Right lobe of liver (tissue), 6 donors: Measurements from ENCODE around the gene MTMR6. TPM values are rescaled to one million over a fixed set of nuclear protein-coding genes. Genes with fewer than 3 reads are reported as not detected.

Source experiments
- ATAC-seq, 4 donors: fragments of 200-7000 bp; cut with Tn5 transposase; one replicate each; pipeline ENCODE4 v1.9.1; 2020; ENCODE audit warnings: mild to moderate bottlenecking in 4 of 4, moderate library complexity in 4 of 4
- DNase-seq, 3 donors: peaks; one replicate each; pipeline ENCODE4 v3.0.0-alpha.2; 2020
- H3K27ac ChIP-seq, 3 donors: fragments of 200-600 bp; one replicate each; pipeline ENCODE4 v1.8.0; 2022
- H3K27me3 ChIP-seq, 2 donors: fragments of 200-600 bp; one replicate each; pipeline ENCODE4 v1.8.0; 2022
- H3K36me3 ChIP-seq, 4 donors: fragments of 200-600 bp; sonication (generic) in 1 of 4; one replicate each; pipeline versions ENCODE4 v1.5.1 to v1.8.0; 2017 to 2022; ENCODE audit warnings: control low read depth in 1 of 4
- H3K4me1 ChIP-seq, 4 donors: fragments of 200-600 bp; sonication (generic) in 1 of 4; one replicate each; pipeline versions ENCODE4 v1.5.1 to v1.8.0; 2017 to 2022; ENCODE audit warnings: control low read depth in 1 of 4
- H3K4me3 ChIP-seq, 3 donors: fragments of 200-600 bp; one replicate each; pipeline ENCODE4 v1.8.0; 2022
- H3K9me3 ChIP-seq, 4 donors: fragments of 200-600 bp; sonication (generic) in 1 of 4; one replicate each; pipeline versions ENCODE4 v1.5.1 to v1.8.0; 2017 to 2022; ENCODE audit warnings: control low read depth in 1 of 4
- POLR2A ChIP-seq: fragments of 450-650 bp; IDR thresholded peaks from one replicate; pipeline ENCODE4 v1.6.1; 2017; ENCODE audit warnings: antibody characterized with exemption, mild to moderate bottlenecking
- WGBS: methylation state at CpG from one replicate; pipeline ENCODE4 v1.1.6; 2018; ENCODE audit warnings: low coverage, low lambda C conversion rate; ENCODE audit not compliant: insufficient coverage; ENCODE audit errors: missing lambda C conversion rate; 5-methylcytosine and 5-hydroxymethylcytosine counted together
- intact Hi-C, 2 donors: fragments of 100-400 bp; cut with DNase I; formaldehyde crosslinking; loops; one replicate each; pipeline versions ENCODE4 v1.11.2 to v1.14.1; 2022
- total RNA-seq, 6 experiments: library from RNA; depleted of rRNA in 2 of 6; stranded (reverse); fragments of >200 nt in 2 of 6; fragmentation: NEBNext Ultra II Directional in 3 of 6; extraction: Animal tissue kit (Norgen Biotek cat#: 25700) in 3 of 6; gene quantifications; one replicate each; pipeline versions ENCODE4 v1.1.0 to v1.2.4, GENCODE V29; 2016 to 2023
- TF ChIP-seq, protein P1 (sequence below), 4 donors: fragments of 200-600 bp in 3 of 4; fragments of 450-650 bp in 1 of 4; IDR thresholded peaks; one replicate each; pipeline versions ENCODE4 v1.5.1 to v1.8.0; 2016 to 2022; ENCODE audit warnings: antibody characterized with exemption in 4 of 4, mild to moderate bottlenecking in 2 of 4
- donor health status: DM: no; HTN: yes; CAD: no.
- donor health status: DM: no; HTN: no; CAD: no.
- donor health status: DM: no; HTN: no; CAD: no.
- donor health status: DM: no; HTN: yes; CAD: no.
- donor health status: DM: no; HTN: yes; CAD: no.

The MTMR6 gene
- total RNA-seq, 6 experiments from 2014 or later = 5.1 to 13.4 (median 7.4) TPM

DNA sequence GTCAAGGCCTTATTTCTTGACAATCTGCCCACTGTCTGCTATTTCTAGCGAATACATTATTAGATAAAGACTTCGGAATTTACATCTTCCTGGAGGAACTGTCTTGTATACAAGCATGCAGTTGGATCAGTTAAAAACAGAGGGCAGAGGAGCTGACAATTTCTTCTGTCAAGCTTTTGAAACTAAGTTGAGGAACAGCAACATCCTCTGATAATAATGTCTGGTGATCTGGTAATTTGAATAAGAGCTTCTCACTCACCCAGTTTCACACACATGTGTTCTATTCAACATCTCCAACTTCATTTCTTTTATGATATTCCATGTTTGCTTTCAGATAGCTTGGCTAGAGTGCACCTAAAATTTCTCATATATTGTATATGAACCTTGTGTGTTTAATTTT lies 50.2 kb downstream of the MTMR6 start:
- Histone ChIP-seq H3K9me3 (no peaks in the 10 kb centered on the region), H3K27ac (no peak overlapping the region), H3K4me1 (peaks cover 0 to 5% (median 0%) of the 10 kb centered on the region in 4 donors), H3K27me3 (no peaks in the 10 kb centered on the region), H3K36me3 (no peaks in the 10 kb centered on the region), H3K4me3 (no peak overlapping the region)
- intact Hi-C loops = no loop called here
- DNase-seq = no peak
- TF ChIP-seq POLR2A = no peak
- TF ChIP-seq, protein P1, sequence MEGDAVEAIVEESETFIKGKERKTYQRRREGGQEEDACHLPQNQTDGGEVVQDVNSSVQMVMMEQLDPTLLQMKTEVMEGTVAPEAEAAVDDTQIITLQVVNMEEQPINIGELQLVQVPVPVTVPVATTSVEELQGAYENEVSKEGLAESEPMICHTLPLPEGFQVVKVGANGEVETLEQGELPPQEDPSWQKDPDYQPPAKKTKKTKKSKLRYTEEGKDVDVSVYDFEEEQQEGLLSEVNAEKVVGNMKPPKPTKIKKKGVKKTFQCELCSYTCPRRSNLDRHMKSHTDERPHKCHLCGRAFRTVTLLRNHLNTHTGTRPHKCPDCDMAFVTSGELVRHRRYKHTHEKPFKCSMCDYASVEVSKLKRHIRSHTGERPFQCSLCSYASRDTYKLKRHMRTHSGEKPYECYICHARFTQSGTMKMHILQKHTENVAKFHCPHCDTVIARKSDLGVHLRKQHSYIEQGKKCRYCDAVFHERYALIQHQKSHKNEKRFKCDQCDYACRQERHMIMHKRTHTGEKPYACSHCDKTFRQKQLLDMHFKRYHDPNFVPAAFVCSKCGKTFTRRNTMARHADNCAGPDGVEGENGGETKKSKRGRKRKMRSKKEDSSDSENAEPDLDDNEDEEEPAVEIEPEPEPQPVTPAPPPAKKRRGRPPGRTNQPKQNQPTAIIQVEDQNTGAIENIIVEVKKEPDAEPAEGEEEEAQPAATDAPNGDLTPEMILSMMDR (IDR thresholded peaks at IDR 0.05) = no peak
- ATAC-seq = no peak
- 60% methylated on average over 2 of the region's 2 CpGs for WGBS

DNA sequence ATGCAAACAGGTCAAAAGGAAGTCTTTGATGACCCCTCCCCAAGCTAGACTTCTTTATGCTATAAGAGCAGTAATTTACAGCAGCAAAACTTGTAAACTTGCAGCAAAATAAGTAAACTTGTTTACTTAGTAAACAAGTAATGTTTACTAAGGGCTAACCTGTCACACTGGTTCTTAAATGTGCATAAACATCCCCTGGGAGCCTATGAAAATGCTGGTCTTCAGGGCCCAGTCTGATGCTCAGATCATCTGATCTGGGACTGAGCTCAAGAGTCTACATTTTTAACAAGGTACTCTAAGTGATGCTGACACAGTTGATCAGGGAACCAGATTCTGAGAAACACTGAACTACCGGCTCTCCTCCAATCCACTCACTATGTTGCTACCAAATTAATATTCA lies 53.4 kb downstream of the MTMR6 start:
- H3K27ac ChIP-seq = no peak overlapping the region
- 82% methylated on average over 1 of the region's 1 CpG for WGBS

DNA sequence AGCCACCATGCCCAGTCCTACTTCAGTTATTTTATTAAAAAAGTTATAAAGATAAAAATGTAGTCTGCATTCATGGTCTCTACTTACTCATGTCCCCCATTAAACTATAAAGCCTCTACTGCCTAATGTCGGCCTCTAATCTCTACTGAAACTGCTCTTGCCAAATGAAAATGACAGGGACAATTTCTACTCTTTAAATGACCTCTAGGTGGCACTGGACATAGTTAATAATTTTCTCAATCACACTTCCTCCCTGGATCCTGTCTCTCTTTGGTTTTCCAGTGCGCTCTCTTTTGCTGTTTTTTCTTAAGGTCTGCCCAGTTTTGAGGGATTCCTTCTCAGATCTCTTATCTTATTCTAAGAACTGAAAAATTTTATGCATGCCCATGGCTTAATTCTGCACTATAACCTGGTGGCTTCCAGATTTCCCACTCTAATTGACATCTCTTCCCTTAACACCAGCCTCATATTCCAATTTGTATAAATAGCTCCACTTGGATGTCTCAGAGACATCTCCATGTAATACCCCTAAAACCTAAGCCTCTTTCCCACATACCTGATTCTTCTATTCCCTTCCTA lies 54.3 kb downstream of the MTMR6 start:
- H3K4me3 ChIP-seq = no peak overlapping the region
- intact Hi-C loops = no loop called here
- no peak overlapping the region for H3K27ac ChIP-seq

More for the DNA sequence above, 53.4 kb downstream of the MTMR6 start:
- no peak overlapping the region for H3K4me3 ChIP-seq
- no peaks in the 10 kb centered on the region for H3K36me3 ChIP-seq
- peaks cover 0 to 5% (median 0%) of the 10 kb centered on the region in 4 donors for H3K4me1 ChIP-seq
- no peaks in the 10 kb centered on the region for H3K9me3 ChIP-seq
- ATAC-seq = no peak
- intact Hi-C loops = no loop called here
- TF ChIP-seq POLR2A = no peak
- TF ChIP-seq, protein P1 (IDR thresholded peaks at IDR 0.05) = no peak
- DNase-seq = no peak
- no peaks in the 10 kb centered on the region for H3K27me3 ChIP-seq

GRCh38 chr13:25231517-25231916 lies 55.8 kb downstream of the MTMR6 start:
- DNase-seq (no peak), ATAC-seq (no peak)
- WGBS = 29% methylated on average over 5 of the region's 5 CpGs
- H3K4me1 ChIP-seq = peaks cover 0 to 5% (median 0%) of the 10 kb centered on the region in 4 donors
- no peaks in the 10 kb centered on the region for H3K27me3 ChIP-seq
- intact Hi-C loops = no loop called here
- TF ChIP-seq POLR2A = no peak
- TF ChIP-seq, protein P1 (IDR thresholded peaks at IDR 0.05) = no peak
- H3K36me3 ChIP-seq = no peaks in the 10 kb centered on the region
- no peaks in the 10 kb centered on the region for H3K9me3 ChIP-seq
- H3K27ac ChIP-seq = no peak overlapping the region
- H3K4me3 ChIP-seq = no peak overlapping the region

More for the DNA sequence above, 54.3 kb downstream of the MTMR6 start:
- Histone ChIP-seq H3K36me3 (no peaks in the 10 kb centered on the region), H3K27me3 (no peaks in the 10 kb centered on the region), H3K9me3 (no peaks in the 10 kb centered on the region), H3K4me1 (peaks cover 0 to 5% (median 0%) of the 10 kb centered on the region in 4 donors)
- peak; percentile 92 to 96 (median 92) for ATAC-seq
- WGBS = 3% methylated on average over 2 of the region's 2 CpGs
- DNase-seq = no peak
- TF ChIP-seq POLR2A = no peak
- TF ChIP-seq, protein P1 (IDR thresholded peaks at IDR 0.05) = peak; percentile 57 to 65 (median 61)
